TTC549 (cell line): ENCODE results near the gene HDAC11.
"Not testable (repeated sequence)": the region's sequence is repeated elsewhere in the genome, so short reads cannot be mapped to it uniquely, and the experiment has no call there.

Experiments used
- FAIRE-seq: peaks from 2 replicates; lab custom pipeline; 2012; peaks lifted over from hg19 to GRCh38; lab: Jason Lieb, UNC

HDAC11 gene

GRCh38 chr3:13493867-13494441, 13.8 kb downstream of the HDAC11 start:
- FAIRE-seq: no peak

- FAIRE-seq: no peak
These were observed 14.6 kb downstream of the HDAC11 start for GRCh38 chr3:13494463-13495350.

- FAIRE-seq: no peak
These were observed 15.3 kb downstream of the HDAC11 start for GRCh38 chr3:13495351-13495813.

GRCh38 chr3:13495921-13496723, 16.0 kb downstream of the HDAC11 start:
- no peak for FAIRE-seq

GRCh38 chr3:13496879-13497278, 16.8 kb downstream of the HDAC11 start:
- FAIRE-seq: no peak

- FAIRE-seq: no peak
These were observed 17.3 kb downstream of the HDAC11 start for GRCh38 chr3:13497386-13497785.

DNA sequence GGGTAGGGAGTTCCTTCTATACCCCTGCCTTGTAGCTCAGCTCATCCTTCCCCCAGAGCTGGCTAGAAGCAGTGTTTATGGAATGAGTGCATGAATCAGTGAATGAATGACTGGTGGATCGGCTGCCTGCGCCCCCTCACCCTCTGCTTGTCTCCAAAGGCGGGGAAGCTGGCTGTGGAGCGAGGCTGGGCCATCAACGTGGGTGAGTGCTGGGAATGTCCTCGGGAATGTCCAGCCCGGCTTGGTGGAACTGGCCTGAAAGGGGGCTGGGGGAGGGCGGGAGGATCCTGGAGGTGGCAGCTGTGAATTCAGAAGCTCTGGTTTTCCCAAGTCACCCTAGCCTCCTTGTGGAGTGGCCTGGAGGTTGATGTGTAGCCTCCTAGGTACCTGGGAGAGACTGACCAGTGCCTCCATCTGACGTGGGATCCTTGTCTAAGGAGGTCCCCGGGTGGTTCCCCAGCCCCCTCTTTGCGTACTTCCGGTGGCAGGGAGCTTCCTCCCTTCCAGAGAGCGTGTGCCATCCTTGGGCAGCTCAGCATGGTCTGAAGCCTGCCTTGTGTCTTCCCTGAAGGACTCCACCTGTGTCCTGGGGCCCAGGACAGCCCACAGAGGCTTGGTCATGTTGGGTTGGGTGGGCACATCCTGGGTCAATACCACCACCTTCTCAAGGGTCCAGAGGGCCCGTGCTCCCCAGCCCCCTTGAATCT, 18.4 kb downstream of the HDAC11 start:
- no peak for FAIRE-seq

DNA sequence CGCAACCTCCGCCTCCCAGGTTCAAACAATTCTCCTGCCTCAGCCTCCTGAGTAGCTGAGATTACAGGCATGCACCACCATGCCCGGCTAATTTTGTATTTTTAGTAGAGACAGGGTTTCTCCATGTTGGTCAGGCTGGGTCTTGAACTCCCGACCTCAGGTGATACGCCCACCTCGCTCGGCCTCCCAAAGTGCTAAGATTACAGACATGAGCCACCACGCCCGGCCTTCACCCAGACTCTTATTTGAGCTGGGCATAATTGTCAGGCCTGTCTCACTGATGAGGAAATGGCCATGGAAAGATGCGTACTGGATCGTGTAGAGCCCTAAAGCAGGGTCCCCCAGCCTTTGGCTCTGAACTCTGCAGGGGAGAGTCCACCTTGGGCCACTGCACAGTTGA, 19.1 kb downstream of the HDAC11 start:
- not testable (repeated sequence) for FAIRE-seq

- FAIRE-seq: no peak
These were observed 20.2 kb downstream of the HDAC11 start for GRCh38 chr3:13500133-13500885.

DNA sequence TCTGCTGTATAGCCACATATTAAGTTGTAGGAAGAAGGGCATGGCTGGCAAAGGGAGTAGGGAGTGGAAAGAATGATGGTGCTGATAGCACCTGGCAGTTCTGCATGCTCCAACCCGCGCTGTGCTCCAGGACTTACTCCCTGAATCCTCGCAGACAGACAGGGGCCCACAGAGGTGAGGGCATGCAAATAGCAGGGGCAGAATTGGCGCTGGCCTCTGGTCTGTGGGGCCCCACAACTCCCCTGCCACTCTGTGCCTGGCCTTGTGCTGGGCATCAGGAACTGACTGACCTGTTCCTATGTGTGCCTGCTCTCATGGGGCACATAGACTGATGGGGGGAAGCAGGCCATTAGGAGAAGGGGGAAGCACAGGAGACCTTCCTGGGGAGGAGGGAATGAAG, 20.9 kb downstream of the HDAC11 start:
- no peak for FAIRE-seq

- FAIRE-seq: no peak
These were observed 21.4 kb downstream of the HDAC11 start for GRCh38 chr3:13501521-13501920.

GRCh38 chr3:13501958-13502790, 22.1 kb downstream of the HDAC11 start:
- FAIRE-seq: no peak

DNA sequence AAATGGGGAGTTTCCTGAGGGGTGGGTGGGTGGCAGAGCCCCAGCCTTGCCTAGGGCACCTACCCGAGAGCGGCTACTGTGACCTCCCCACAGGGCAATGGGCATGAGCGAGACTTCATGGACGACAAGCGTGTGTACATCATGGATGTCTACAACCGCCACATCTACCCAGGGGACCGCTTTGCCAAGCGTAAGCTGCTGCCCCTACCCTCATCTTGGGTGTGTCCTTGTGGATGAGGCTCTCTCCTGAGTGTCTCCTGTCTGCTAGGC, 22.6 kb downstream of the HDAC11 start:
- no peak for FAIRE-seq

DNA sequence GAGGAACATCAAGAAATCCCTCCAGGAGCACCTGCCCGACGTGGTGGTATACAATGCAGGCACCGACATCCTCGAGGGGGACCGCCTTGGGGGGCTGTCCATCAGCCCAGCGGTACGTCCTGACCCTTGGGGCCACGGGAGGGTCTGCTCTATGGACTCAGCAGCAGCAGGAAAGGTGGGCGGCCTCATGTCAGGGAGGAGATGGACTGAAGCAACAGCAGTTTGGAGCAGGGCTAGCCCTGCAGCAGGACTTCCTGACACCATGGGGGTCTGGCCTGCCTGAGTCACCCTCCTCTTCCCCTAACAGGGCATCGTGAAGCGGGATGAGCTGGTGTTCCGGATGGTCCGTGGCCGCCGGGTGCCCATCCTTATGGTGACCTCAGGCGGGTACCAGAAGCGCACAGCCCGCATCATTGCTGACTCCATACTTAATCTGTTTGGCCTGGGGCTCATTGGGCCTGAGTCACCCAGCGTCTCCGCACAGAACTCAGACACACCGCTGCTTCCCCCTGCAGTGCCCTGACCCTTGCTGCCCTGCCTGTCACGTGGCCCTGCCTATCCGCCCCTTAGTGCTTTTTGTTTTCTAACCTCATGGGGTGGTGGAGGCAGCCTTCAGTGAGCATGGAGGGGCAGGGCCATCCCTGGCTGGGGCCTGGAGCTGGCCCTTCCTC, 24.2 kb downstream of the HDAC11 start:
- no peak for FAIRE-seq

DNA sequence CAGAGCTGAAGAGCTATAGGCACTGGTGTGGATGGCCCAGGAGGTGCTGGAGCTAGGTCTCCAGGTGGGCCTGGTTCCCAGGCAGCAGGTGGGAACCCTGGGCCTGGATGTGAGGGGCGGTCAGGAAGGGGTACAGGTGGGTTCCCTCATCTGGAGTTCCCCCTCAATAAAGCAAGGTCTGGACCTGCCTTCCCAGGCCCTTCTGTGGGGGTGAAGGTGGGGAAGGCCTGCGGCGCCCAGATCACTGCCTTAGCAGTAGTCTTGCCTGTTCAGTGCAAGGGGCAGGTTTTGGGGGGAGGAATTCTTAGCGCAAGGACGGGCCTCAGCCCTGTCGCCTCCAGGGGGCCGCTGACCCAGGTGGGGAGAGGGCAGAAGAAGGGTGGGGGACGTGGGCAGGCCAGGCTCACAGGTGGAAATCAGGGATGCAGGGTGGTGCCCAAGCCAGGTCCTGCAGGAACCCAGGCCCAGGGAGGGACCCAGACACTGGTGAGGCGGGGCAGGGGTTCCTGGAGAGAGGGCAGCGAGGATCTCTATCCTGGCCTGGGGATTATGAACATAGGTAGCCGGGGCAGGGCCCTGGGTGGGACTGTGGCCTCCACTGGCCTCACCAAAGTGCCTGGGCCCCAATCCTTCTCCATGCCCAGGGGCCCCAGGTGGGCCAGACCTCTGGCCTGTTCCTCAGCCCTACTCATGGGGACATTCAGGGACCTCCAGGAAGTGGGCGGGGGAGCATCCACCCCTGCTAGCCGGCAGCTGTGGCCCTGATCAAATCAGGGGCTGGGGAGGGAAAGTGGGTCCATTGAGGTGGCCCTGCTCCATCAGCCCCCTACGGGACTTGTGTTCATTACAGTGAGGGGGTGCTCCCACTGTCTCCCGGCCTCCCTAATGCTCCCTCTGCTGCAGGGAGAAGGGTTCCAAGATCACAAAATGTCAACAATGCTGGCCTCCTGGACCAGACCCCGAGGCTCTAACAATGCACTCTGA, 25.3 kb downstream of the HDAC11 start:
- FAIRE-seq: no peak

- no peak for FAIRE-seq
These were observed 26.1 kb downstream of the HDAC11 start for GRCh38 chr3:13506239-13506638.

GRCh38 chr3:13506680-13507079, 26.6 kb downstream of the HDAC11 start:
- FAIRE-seq: no peak

GRCh38 chr3:13507247-13507569, 27.1 kb downstream of the HDAC11 start:
- FAIRE-seq: no peak
